K562 (cell line): ENCODE measurements around the gene PRMT2. TPM values are rescaled to one million over a fixed set of nuclear protein-coding genes. Genes with fewer than 3 reads are reported as not detected.

ENCODE experiments used
- ATAC-seq: fragments of 200-7000 bp; cut with Tn5 transposase; 3 replicates; pipeline ENCODE4 v1.9.1; 2020; ENCODE audit warnings: moderate library complexity
- BruUV-seq: library from RNA; stranded (reverse); fragments of 400-500 nt; replicated peaks from 2 replicates; lab custom pipeline; 2021; lab: Mats Ljungman, UMichigan
- CTCF ChIA-PET: fragments of 300-600 bp; formaldehyde crosslinking; extraction: SDS; loops from one replicate; lab custom pipeline; 2021; ENCODE audit warnings: low intra/inter-chr PET ratio; lab: Yijun Ruan, JAX
- POLR2A ChIA-PET: fragments of 300-600, 350-650 bp; sonication (Branson Sonifier 250); formaldehyde crosslinking; extraction: SDS; loops from one replicate; lab custom pipeline; 2021; ENCODE audit warnings: antibody characterized with exemption, inconsistent platforms; lab: Yijun Ruan, JAX
- DNase-seq, 4 experiments: peaks; one replicate each; pipeline versions ENCODE4 v3.0.0 to v3.0.0-alpha.2; 2011 to 2018; ENCODE audit warnings: low spot score in 3 of 4, mixed read lengths in 3 of 4; ENCODE audit errors: extremely low read depth in 1 of 4
- FAIRE-seq: peaks from 2 replicates; lab custom pipeline; 2011; peaks lifted over from hg19 to GRCh38; lab: Jason Lieb, UNC
- H2AFZ ChIP-seq: 2 replicates; pipeline ENCODE4 v1.6.0; 2011; ENCODE audit warnings: low read depth, low read length, control low read depth, inconsistent platforms
- H3K27ac ChIP-seq: fragments of 200-600 bp; 3 replicates; pipeline ENCODE4 v1.8.0; 2011; ENCODE audit warnings: low read depth, mild to moderate bottlenecking, control low read depth, inconsistent platforms, low read length, moderate library complexity, mixed read lengths; ENCODE audit errors: extremely low read depth
- H3K27me3 ChIP-seq, 2 experiments: fragments of 300-600 bp in 1 of 2; 2 replicates in 1 of 2; 3 replicates in 1 of 2; pipeline versions ENCODE4 v1.6.0 to v1.8.0; 2011; ENCODE audit warnings: inconsistent platforms in 2 of 2, low read length in 2 of 2, mild to moderate bottlenecking in 1 of 2, mixed read lengths in 1 of 2, moderate library complexity in 1 of 2; ENCODE audit not compliant: control insufficient read depth in 2 of 2, insufficient read depth in 2 of 2
- H3K36me3 ChIP-seq: fragments of 300-600 bp; 3 replicates; pipeline ENCODE4 v1.8.0; 2011; ENCODE audit warnings: mild to moderate bottlenecking, low read length, inconsistent platforms; ENCODE audit not compliant: control insufficient read depth, insufficient read depth
- H3K4me1 ChIP-seq, 2 experiments: fragments of 200-600 bp in 1 of 2; replicated peaks in 1 of 2; 2 replicates in 1 of 2; 3 replicates in 1 of 2; pipeline versions ENCODE4 v1.5.1 to v1.8.0; 2011; ENCODE audit warnings: inconsistent platforms in 2 of 2, low read length in 2 of 2, mild to moderate bottlenecking in 1 of 2, mixed read lengths in 1 of 2, moderate library complexity in 1 of 2; ENCODE audit not compliant: control insufficient read depth in 2 of 2, insufficient read depth in 2 of 2
- H3K4me2 ChIP-seq: 2 replicates; pipeline ENCODE4 v1.6.1; 2011; ENCODE audit warnings: low read length, control low read depth, inconsistent platforms, mixed read lengths; ENCODE audit not compliant: insufficient read depth
- H3K4me3 ChIP-seq: fragments of 200-600 bp; sonication (generic), shearing (Covaris generic); 2 replicates; pipeline ENCODE4 v1.5.1; 2016; ENCODE audit warnings: control low read depth, inconsistent platforms
- H3K79me2 ChIP-seq: fragments of 200-600 bp; 3 replicates; pipeline ENCODE4 v1.8.0; 2011; ENCODE audit warnings: low read length, inconsistent platforms; ENCODE audit not compliant: control insufficient read depth, insufficient read depth
- H3K9ac ChIP-seq, 2 experiments: 2 replicates each; pipeline versions ENCODE4 v1.6.0 to v1.6.1; 2011; ENCODE audit warnings: low read depth in 2 of 2, low read length in 2 of 2, control low read depth in 1 of 2, inconsistent platforms in 1 of 2, mild to moderate bottlenecking in 1 of 2, mixed read lengths in 1 of 2; ENCODE audit not compliant: insufficient read depth in 1 of 2
- H3K9me1 ChIP-seq: one replicate; pipeline ENCODE4 v1.6.0; 2011; ENCODE audit warnings: inconsistent platforms, mild to moderate bottlenecking, low read length, moderate library complexity; ENCODE audit not compliant: control insufficient read depth, insufficient read depth
- H3K9me3 ChIP-seq: replicated peaks from 2 replicates; pipeline ENCODE4 v1.5.1; 2011; ENCODE audit warnings: low read depth, low read length, inconsistent platforms; ENCODE audit not compliant: control insufficient read depth, insufficient read depth
- H4K20me1 ChIP-seq: replicated peaks from 2 replicates; pipeline ENCODE4 v1.6.1; 2011; ENCODE audit warnings: low read length, inconsistent platforms, mixed read lengths; ENCODE audit not compliant: control insufficient read depth, insufficient read depth
- BCOR ChIP-seq: fragments of 450-650 bp; IDR thresholded peaks from 2 replicates; pipeline ENCODE4 v1.6.1; 2016
- BRF1 ChIP-seq: IDR thresholded peaks from 3 replicates; pipeline ENCODE4 v1.6.1; 2011; ENCODE audit warnings: borderline replicate concordance, mild to moderate bottlenecking; ENCODE audit not compliant: insufficient read length; ENCODE audit errors: extremely low read depth
- DMBX1 ChIP-seq: fragments of 250-450 bp; sonication (Bioruptor Pico); IDR thresholded peaks from 2 replicates; pipeline ENCODE4 v1.8.0; 2022; ENCODE audit warnings: inconsistent platforms, mild to moderate bottlenecking, moderate library complexity, borderline replicate concordance
- FOXK1 ChIP-seq: sonication (generic); formaldehyde crosslinking; IDR thresholded peaks from 2 replicates; pipeline ENCODE4 v1.8.0; 2022; ENCODE audit warnings: missing genetic modification reagents, mild to moderate bottlenecking, borderline replicate concordance
- HOMEZ ChIP-seq: fragments of 250-450 bp; sonication (Bioruptor Pico); IDR thresholded peaks from 2 replicates; pipeline ENCODE4 v1.4.0; 2020; ENCODE audit warnings: mild to moderate bottlenecking, moderate library complexity
- JUND ChIP-seq, 2 experiments: IDR thresholded peaks; 2 replicates in 1 of 2; 3 replicates in 1 of 2; pipeline ENCODE4 v1.6.1; 2011; ENCODE audit warnings: borderline replicate concordance in 2 of 2, low read depth in 2 of 2, low read length in 2 of 2, improper control_type of control experiment in 1 of 2, missing biosample characterization in 1 of 2, missing genetic modification characterization in 1 of 2, missing genetic modification reagents in 1 of 2
- MAZ ChIP-seq, 2 experiments: fragments of 450-650 bp in 1 of 2; sonication (generic) in 1 of 2; formaldehyde crosslinking; IDR thresholded peaks in 1 of 2; conservative IDR thresholded peaks in 1 of 2; 2 replicates each; pipeline versions ENCODE4 v1.4.0 to v1.5.0; 2020; ENCODE audit warnings: mild to moderate bottlenecking in 1 of 2, missing genetic modification reagents in 1 of 2
- PBX2 ChIP-seq, 2 experiments: IDR thresholded peaks in 1 of 2; conservative IDR thresholded peaks in 1 of 2; 2 replicates each; pipeline ENCODE4 v1.6.1; 2016; ENCODE audit warnings: low read depth in 2 of 2, mild to moderate bottlenecking in 1 of 2, missing compliant biosample characterization in 1 of 2, missing genetic modification characterization in 1 of 2, moderate library complexity in 1 of 2
- PHF21A ChIP-seq: fragments of 450-650 bp; IDR thresholded peaks from 2 replicates; pipeline ENCODE4 v1.6.1; 2017; ENCODE audit warnings: low read depth, borderline replicate concordance
- PTRF ChIP-seq: fragments of 450-650 bp; IDR thresholded peaks from 2 replicates; pipeline ENCODE4 v1.6.1; 2016; ENCODE audit warnings: mild to moderate bottlenecking, missing genetic modification characterization, missing compliant biosample characterization
- RBFOX2 ChIP-seq: fragments of 200-400 bp; formaldehyde crosslinking; IDR thresholded peaks from 2 replicates; pipeline ENCODE4 v1.6.1; 2017; ENCODE audit warnings: low read depth, mild to moderate bottlenecking, low read length, moderate library complexity
- SAP30 ChIP-seq: fragments of 200-600 bp; sonication (generic); IDR thresholded peaks from 2 replicates; pipeline ENCODE4 v1.6.1; 2012; ENCODE audit warnings: borderline replicate concordance, low read depth, mild to moderate bottlenecking, moderate library complexity, low read length, control low read depth, inconsistent platforms; ENCODE audit not compliant: insufficient read depth, poor library complexity, severe bottlenecking
- TAF1 ChIP-seq: IDR thresholded peaks from 2 replicates; pipeline ENCODE4 v1.6.1; 2011; ENCODE audit warnings: mild to moderate bottlenecking, low read length, moderate library complexity; ENCODE audit not compliant: insufficient read depth, control insufficient read depth, severe bottlenecking; ENCODE audit errors: extremely low read depth
- WHSC1 ChIP-seq: IDR thresholded peaks from one replicate; pipeline ENCODE4 v1.6.1; 2012; ENCODE audit warnings: low read length, control low read depth, inconsistent platforms
- XRCC3 ChIP-seq: fragments of 450-650 bp; IDR thresholded peaks from 2 replicates; pipeline ENCODE4 v1.6.1; 2017; ENCODE audit warnings: mild to moderate bottlenecking, moderate library complexity
- ZNF197 ChIP-seq: fragments of 200-800 bp; sonication (Bioruptor generic); IDR thresholded peaks from 2 replicates; pipeline ENCODE4 v1.6.1; 2016; ENCODE audit warnings: low read depth, missing genetic modification characterization, missing compliant biosample characterization
- WGBS: fragments of 100-300 bp; shearing (Covaris generic); methylation state at CpG from one replicate; pipeline ENCODE4 v1.1.6; 2016; ENCODE audit warnings: low coverage, mixed read lengths; ENCODE audit not compliant: insufficient coverage; ENCODE audit errors: missing lambda C conversion rate; 5-methylcytosine and 5-hydroxymethylcytosine counted together
- in situ Hi-C: fragments of 300-500 bp; cut with MboI; formaldehyde crosslinking; loops from 4 replicates; pipeline ENCODE4 v1.15.0; 2018; ENCODE audit warnings: inconsistent platforms, mixed read lengths
- intact Hi-C: fragments of 100-400 bp; cut with micrococcal nuclease; formaldehyde crosslinking; loops from 2 replicates; pipeline ENCODE4 v1.14.2; 2022
- polyA plus RNA-seq, 8 experiments: library from polyadenylated mRNA; depleted of rRNA in 4 of 8; stranded (reverse) in 5 of 8; unstranded in 3 of 8; fragments of >200 nt; fragmentation: Nextera tagmentation in 2 of 8; fragmentation: Illumina TruSeq in 1 of 8; extraction: Ambion mirVana in 2 of 8; extraction: Trizol in 1 of 8; gene quantifications; 2 replicates each; pipeline versions ENCODE4 v1.2.1 to v1.2.3, GENCODE V29; 2011 to 2014; ENCODE audit warnings: inconsistent platforms in 1 of 8, missing spikeins in 1 of 8
- total RNA-seq, 7 experiments: library from RNA; depleted of rRNA in 6 of 7; stranded (reverse); fragments of >200 nt in 6 of 7; fragmentation: Illumina TruSeq in 2 of 7; extraction: Trizol in 2 of 7; gene quantifications; 2 replicates each; pipeline versions ENCODE4 v1.2.1 to v1.2.3, GENCODE V29; 2011 to 2021; ENCODE audit warnings: low replicate concordance in 1 of 7

Gene PRMT2
- total and polyA plus RNA-seq, 9 of the 15 experiments (the other 6 are each of a cell fraction or from before 2014, with no cell fraction given) = 37.2 to 85.7 (median 59.3) TPM

GRCh38 chr21:46664316-46664995 is 29.0 kb downstream of the PRMT2 start:
- ATAC-seq = no peak
- peaks cover 14% of the 10 kb centered on the region; the same call in 2 of the 3 replicates for H3K36me3 ChIP-seq
- no peaks in the 10 kb centered on the region for H3K9me3 ChIP-seq
- H3K4me1 ChIP-seq = peaks cover 0 to 15% of the 10 kb centered on the region in 2 experiments; a peak in 1 of 5 replicates
- no TSS peak for BruUV-seq
- no peak overlapping the region for H3K27ac ChIP-seq
- H2AFZ ChIP-seq = no peak overlapping the region
- no peak for DNase-seq
- no peaks in the 10 kb centered on the region for H3K79me2 ChIP-seq
- no peaks in the 10 kb centered on the region for H4K20me1 ChIP-seq
- H3K9me1 ChIP-seq = no peaks in the 10 kb centered on the region
- TF ChIP-seq PTRF (tag) = no peak
- TF ChIP-seq SAP30 = no peak
- no peak for TF ChIP-seq FOXK1 (CRISPR knock-in tag)
- TF ChIP-seq PBX2 (CRISPR knock-in tag; IDR thresholded peaks at IDR 0.05; ENCODE audit: low read depth) = no peak
- no peak for TF ChIP-seq PBX2 (tag; conservative IDR thresholded peaks at IDR 0.05; ENCODE audit: low read depth)
- no peak for TF ChIP-seq RBFOX2
- no peak for TF ChIP-seq BRF1
- no peak for TF ChIP-seq DMBX1
- no peak for TF ChIP-seq HOMEZ (CRISPR knock-in tag)
- TF ChIP-seq PHF21A = no peak
- no peak for TF ChIP-seq BCOR
- TF ChIP-seq JUND (IDR thresholded peaks at IDR 0.05; ENCODE audit: borderline replicate concordance, low read depth, low read length) = no peak
- TF ChIP-seq JUND (tag; IDR thresholded peaks at IDR 0.05; ENCODE audit: borderline replicate concordance, low read depth, low read length) = no peak
- no peak for TF ChIP-seq TAF1
- no peak for TF ChIP-seq WHSC1
- no peak for TF ChIP-seq MAZ (CRISPR knock-in tag; conservative IDR thresholded peaks at IDR 0.05 in 1 of 2, IDR thresholded peaks at IDR 0.05 in 1 of 2)
- TF ChIP-seq XRCC3 = no peak
- TF ChIP-seq ZNF197 (CRISPR knock-in tag) = no peak
- FAIRE-seq = peak; percentile 29
- in situ Hi-C loops = no loop called here
- intact Hi-C loops = no loop called here
- H3K9ac ChIP-seq = no peak overlapping the region
- no peak overlapping the region for H3K4me3 ChIP-seq
- H3K27me3 ChIP-seq = no peaks in the 10 kb centered on the region
- CTCF ChIA-PET = no interaction called here
- POLR2A ChIA-PET = interaction anchor here (0.6 to 0.8 kb wide), 4 partner anchors 11 to 273 kb away, joined by 3 read pairs; no protein-coding TSS in a partner anchor
- WGBS = 94% methylated on average over 24 of the region's 24 CpGs
- H3K4me2 ChIP-seq = no peak overlapping the region
